Kidney (tissue), 14 donors: Measurements from ENCODE around the gene FBL. TPM values are rescaled to one million over a fixed set of nuclear protein-coding genes. Genes with fewer than 3 reads are reported as not detected.
A peak's percentile ranks its signal among the peaks of the same experiment; 100 is the strongest.

Source experiments
- DNase-seq, 5 donors: peaks; one replicate each; pipeline ENCODE4 v3.0.0-alpha.2; 2013 to 2020
- FAIRE-seq: peaks from 2 replicates; lab custom pipeline; 2012; peaks lifted over from hg19 to GRCh38; lab: Jason Lieb, UNC
- H3K27ac ChIP-seq, 2 donors: one replicate each; pipeline ENCODE4 v1.7.0; 2013; ENCODE audit warnings: low read depth in 2 of 2, low read length in 2 of 2, inconsistent platforms in 1 of 2
- H3K27me3 ChIP-seq: one replicate; pipeline ENCODE4 v1.7.1; 2013; ENCODE audit warnings: low read length, inconsistent platforms; ENCODE audit not compliant: control insufficient read depth, insufficient read depth
- H3K36me3 ChIP-seq, 3 donors: one replicate each; pipeline versions ENCODE4 v1.7.0 to v1.7.1; 2013; ENCODE audit warnings: low read length in 3 of 3, control low read depth in 1 of 3, inconsistent platforms in 1 of 3; ENCODE audit not compliant: insufficient read depth in 3 of 3, control insufficient read depth in 2 of 3
- H3K4me1 ChIP-seq, 3 donors: one replicate each; pipeline versions ENCODE4 v1.7.0 to v1.7.1; 2013; ENCODE audit warnings: low read length in 3 of 3, inconsistent platforms in 1 of 3, low read depth in 1 of 3; ENCODE audit not compliant: control insufficient read depth in 2 of 3, insufficient read depth in 2 of 3
- H3K4me3 ChIP-seq, 3 donors: one replicate each; pipeline versions ENCODE4 v1.7.0 to v1.8.1; 2013; ENCODE audit warnings: low read length in 3 of 3, control low read depth in 1 of 3, inconsistent platforms in 1 of 3
- H3K9ac ChIP-seq, 3 donors: one replicate each; pipeline versions ENCODE4 v1.7.0 to v1.7.1; 2013; ENCODE audit warnings: low read length in 3 of 3, control low read depth in 1 of 3, inconsistent platforms in 1 of 3
- H3K9me3 ChIP-seq, 3 donors: one replicate each; pipeline versions ENCODE4 v1.7.0 to v1.7.1; 2013; ENCODE audit warnings: low read length in 3 of 3, control low read depth in 1 of 3, inconsistent platforms in 1 of 3; ENCODE audit not compliant: control insufficient read depth in 2 of 3, insufficient read depth in 1 of 3
- CTCF ChIP-seq: IDR thresholded peaks from 3 replicates; pipeline ENCODE4 v1.5.1; 2012; ENCODE audit warnings: mild to moderate bottlenecking, moderate library complexity, borderline replicate concordance; ENCODE audit not compliant: insufficient read depth; ENCODE audit errors: extremely low read depth
- intact Hi-C: fragments of 100-400 bp; cut with DNase I; formaldehyde crosslinking; loops from one replicate; pipeline ENCODE4 v1.11.1; 2022
- microRNA-seq: library from miRNA; unstranded; fragments of <30 nt; microRNA quantifications from one replicate; pipeline ENCODE4 v1.2.0, GENCODE V29; 2020
- polyA plus RNA-seq: library from polyadenylated mRNA; stranded (reverse); fragments of 350-450 nt; fragmentation: Illumina TruSeq; extraction: RNeasy Lipid Tissue Mini Kit (QIAGEN cat#74804); gene quantifications from one replicate; pipeline ENCODE4 v1.2.3, GENCODE V29; 2014; ENCODE audit warnings: low read depth, low replicate concordance; ENCODE audit not compliant: insufficient read depth
- total RNA-seq: library from RNA; stranded (reverse); fragmentation: NEBNext Ultra II Directional; extraction: Animal tissue kit (Norgen Biotek cat#: 25700); gene quantifications from one replicate; pipeline ENCODE4 v1.2.1, GENCODE V29; 2021
- donor health status: control.
- donor health status: control.
- donor health status: control.
- donor health status: control.
- donor health status: control.
- donor health status: DM: yes; HTN: yes; CAD: no.
- donor health status: Normal renal cell carcinoma (clear cell type).

FBL gene
- total and polyA plus RNA-seq, 2 donors from 2014 or later = 155 to 165 TPM

- intact Hi-C loops = no loop called here
- FAIRE-seq = no peak
These were observed 51.2 kb downstream of the FBL start for GRCh38 chr19:39795001-39795400.

GRCh38 chr19:39792999-39793546 lies 53.1 kb downstream of the FBL start:
- Histone ChIP-seq H3K27ac (no peak overlapping the region), H3K36me3 (no peaks in the 10 kb centered on the region), H3K4me1 (no peaks in the 10 kb centered on the region), H3K4me3 (peak overlapping the region; percentile 49 to 64 (median 62)), H3K9me3 (no peaks in the 10 kb centered on the region), H3K9ac (no peak overlapping the region), H3K27me3 (no peaks in the 10 kb centered on the region)
- FAIRE-seq (no peak), DNase-seq (peak; percentile 79 to 92 (median 84))
- intact Hi-C loops = no loop called here
- TF ChIP-seq CTCF = peak; percentile 69

More at GRCh38 chr19:39795001-39795400, 51.2 kb downstream of the FBL start:
- no peak overlapping the region for H3K4me3 ChIP-seq
- no peak for TF ChIP-seq CTCF
- H3K9me3 ChIP-seq = no peaks in the 10 kb centered on the region
- no peaks in the 10 kb centered on the region for H3K36me3 ChIP-seq
- no peaks in the 10 kb centered on the region for H3K4me1 ChIP-seq
- H3K27me3 ChIP-seq = no peaks in the 10 kb centered on the region
- DNase-seq = no peak
- H3K9ac ChIP-seq = no peak overlapping the region
- no peak overlapping the region for H3K27ac ChIP-seq

- no peak overlapping the region for H3K4me3 ChIP-seq
- no peak for TF ChIP-seq CTCF
- H3K36me3 ChIP-seq = no peaks in the 10 kb centered on the region
- no peaks in the 10 kb centered on the region for H3K4me1 ChIP-seq
- FAIRE-seq = no peak
- H3K27me3 ChIP-seq = no peaks in the 10 kb centered on the region
- H3K9me3 ChIP-seq = no peaks in the 10 kb centered on the region
- intact Hi-C loops = no loop called here
- DNase-seq = no peak
- H3K9ac ChIP-seq = no peak overlapping the region
- no peak overlapping the region for H3K27ac ChIP-seq
These were observed 57.9 kb downstream of the FBL start for GRCh38 chr19:39788244-39788643.

Small RNA genes lying within 50 kb of the gene (microRNA-seq; reads per million reads assigned to microRNA genes)
- not detected for gene MIR6719

Other genes starting within 250 kb of the FBL start
- not detected for gene LGALS13, start 243.9 kb downstream of the FBL start, total RNA-seq
- gene LGALS13, start 243.9 kb downstream of the FBL start, polyA plus RNA-seq = not detected
- gene LGALS16, start 190.5 kb downstream of the FBL start, total RNA-seq = not detected
- gene LGALS16, start 190.5 kb downstream of the FBL start, polyA plus RNA-seq = not detected
- not detected for gene LGALS14, start 141.9 kb downstream of the FBL start, total RNA-seq
- gene LGALS14, start 141.9 kb downstream of the FBL start, polyA plus RNA-seq = not detected
- gene CLC, start 108.3 kb downstream of the FBL start, total RNA-seq = not detected
- gene CLC, start 108.3 kb downstream of the FBL start, polyA plus RNA-seq = not detected
- gene LEUTX, start 67.5 kb downstream of the FBL start, total RNA-seq = not detected
- not detected for gene LEUTX, start 67.5 kb downstream of the FBL start, polyA plus RNA-seq
- gene DYRK1B, start 12.2 kb downstream of the FBL start, total RNA-seq = 28.9 TPM
- gene DYRK1B, start 12.2 kb downstream of the FBL start, polyA plus RNA-seq = 18.9 TPM
- 51.7 TPM for gene FCGBP, start 88.3 kb upstream of the FBL start, total RNA-seq
- gene FCGBP, start 88.3 kb upstream of the FBL start, polyA plus RNA-seq = 7.6 TPM
- 84.7 TPM for gene PSMC4, start 124.8 kb upstream of the FBL start, total RNA-seq
- gene PSMC4, start 124.8 kb upstream of the FBL start, polyA plus RNA-seq = 113 TPM
- gene ZNF546, start 150.7 kb upstream of the FBL start, total RNA-seq = 7.3 TPM
- gene ZNF546, start 150.7 kb upstream of the FBL start, polyA plus RNA-seq = 3.4 TPM
- gene ZNF780B, start 209.9 kb upstream of the FBL start, total RNA-seq = 33.2 TPM
- gene ZNF780B, start 209.9 kb upstream of the FBL start, polyA plus RNA-seq = 4.6 TPM
- gene ZNF780A, start 244.6 kb upstream of the FBL start, total RNA-seq = 26.2 TPM
- 11.8 TPM for gene ZNF780A, start 244.6 kb upstream of the FBL start, polyA plus RNA-seq